ENCODE measurements around the gene ZBED2. TPM values are rescaled to one million over a fixed set of nuclear protein-coding genes. Genes with fewer than 3 reads are reported as not detected.
A peak's percentile ranks its signal among the peaks of the same experiment; 100 is the strongest.

The ZBED2 gene
- total RNA-seq, 2 experiments from 2014 or later = 394 to 397 TPM

DNA sequence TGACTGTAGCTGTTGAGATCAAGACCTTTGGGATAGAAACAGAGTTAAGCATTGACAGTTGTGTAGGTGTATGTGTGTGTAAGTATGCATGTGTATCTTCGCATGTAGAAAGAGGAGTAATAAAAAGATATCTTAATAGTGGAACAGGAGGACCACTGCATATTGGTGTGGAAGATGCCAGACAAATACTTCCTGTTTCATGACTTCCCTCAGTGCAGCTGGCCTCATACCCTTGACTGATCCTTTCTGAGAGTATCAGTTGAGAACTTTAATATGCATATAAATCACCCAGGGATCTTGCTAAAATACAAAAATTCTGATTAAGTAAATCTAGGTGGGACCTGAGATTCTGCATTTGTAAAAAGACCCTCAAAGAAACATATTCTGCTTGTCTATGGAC, 8.5 kb upstream of the ZBED2 start:
- peaks cover 82% of the 10 kb centered on the region for H3K4me1 Mint-ChIP-seq (ENCODE audit: low read depth)
- H3K36me3 Mint-ChIP-seq (ENCODE audit: low read depth) = peaks cover 30% of the 10 kb centered on the region
- peak overlapping the region; percentile 27 for H3K4me3 Mint-ChIP-seq
- intact Hi-C loops (cut with micrococcal nuclease) = loop anchor here (1.0 to 2.0 kb wide), 3 partner anchors 7 to 895 kb away; partner anchors contain the start of gene BTLA
- CTCF ChIA-PET = interaction anchor here (1.2 to 3.0 kb wide), 4 partner anchors 14 to 26 kb away, joined by 3 to 23 read pairs (median 5); no protein-coding TSS in a partner anchor
- H3K27me3 Mint-ChIP-seq (ENCODE audit: low read depth) = no peaks in the 10 kb centered on the region
- no peak for DNase-seq
- H3K9me3 Mint-ChIP-seq = no peaks in the 10 kb centered on the region
- H3K27ac Mint-ChIP-seq = peak overlapping the region; percentile 97

- intact Hi-C loops (cut with micrococcal nuclease) = no loop called here
- Mint-ChIP-seq H3K9me3 (no peaks in the 10 kb centered on the region), H3K27me3 (ENCODE audit: low read depth) (no peaks in the 10 kb centered on the region), H3K4me3 (no peak overlapping the region), H3K36me3 (ENCODE audit: low read depth) (peaks cover 28% of the 10 kb centered on the region), H3K27ac (peak overlapping the region; percentile 97), H3K4me1 (ENCODE audit: low read depth) (peaks cover 86% of the 10 kb centered on the region)
- no peak for DNase-seq
- CTCF ChIA-PET = interaction anchor here (0.9 to 1.6 kb wide), 6 partner anchors 9 to 28 kb away, joined by 3 to 4 read pairs (median 3); no protein-coding TSS in a partner anchor
Observed at GRCh38 chr3:111601810-111602209, 6.7 kb upstream of the ZBED2 start.

DNA sequence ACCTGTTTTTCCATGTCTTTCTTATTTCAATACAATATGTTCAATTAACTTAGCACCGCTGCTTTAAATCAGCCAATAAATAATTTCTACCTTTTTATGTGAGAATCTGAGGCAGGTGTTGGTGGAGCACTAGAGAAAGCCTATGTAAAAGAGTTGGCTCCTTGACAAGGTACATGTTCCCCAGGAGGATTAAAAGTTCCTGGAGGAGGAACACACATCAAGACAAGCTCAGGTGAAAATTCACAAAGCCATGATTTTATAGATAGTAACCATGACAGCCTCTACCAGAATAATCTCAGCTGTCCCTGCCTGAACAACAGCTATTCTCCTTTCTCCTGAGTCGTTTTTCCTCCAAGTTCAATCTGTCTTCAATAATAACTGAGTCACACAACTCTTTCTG, 3.4 kb upstream of the ZBED2 start:
- Mint-ChIP-seq H3K4me1 (ENCODE audit: low read depth) (peaks cover 65% of the 10 kb centered on the region), H3K27ac (peak overlapping the region; percentile 98), H3K27me3 (ENCODE audit: low read depth) (no peaks in the 10 kb centered on the region), H3K36me3 (ENCODE audit: low read depth) (peaks cover 46% of the 10 kb centered on the region), H3K9me3 (no peaks in the 10 kb centered on the region), H3K4me3 (no peak overlapping the region)
- CTCF ChIA-PET = interaction anchor here (0.7 to 1.1 kb wide), 2 partner anchors 51 to 57 kb away, joined by 3 read pairs; partner anchors contain the start of gene CD96
- intact Hi-C loops (cut with micrococcal nuclease) = no loop called here
- no peak for DNase-seq

DNA sequence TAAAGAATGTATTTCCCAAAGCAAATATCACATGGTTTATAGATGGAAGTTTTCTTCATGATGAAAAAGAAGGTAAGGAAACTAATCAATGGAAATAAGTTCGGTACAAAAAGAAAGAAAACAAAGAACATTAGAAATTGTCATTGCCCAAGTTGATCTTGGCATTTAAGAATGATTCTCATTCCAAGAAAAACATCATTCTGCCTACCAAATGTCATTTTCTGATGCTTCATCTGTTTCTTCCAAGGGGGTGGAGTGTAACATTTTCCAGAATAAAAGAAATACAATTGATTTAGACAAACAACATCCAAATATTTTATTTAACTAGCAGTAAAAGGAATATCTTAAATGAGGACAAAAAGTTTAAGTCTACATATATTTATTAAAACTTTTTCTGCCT, 3.0 kb upstream of the ZBED2 start:
- Mint-ChIP-seq H3K4me3 (peak overlapping the region; percentile 32), H3K36me3 (ENCODE audit: low read depth) (peaks cover 48% of the 10 kb centered on the region), H3K4me1 (ENCODE audit: low read depth) (peaks cover 60% of the 10 kb centered on the region), H3K27ac (peak overlapping the region; percentile 98), H3K9me3 (no peaks in the 10 kb centered on the region), H3K27me3 (ENCODE audit: low read depth) (no peaks in the 10 kb centered on the region)
- intact Hi-C loops (cut with micrococcal nuclease) = no loop called here
- no peak for DNase-seq
- CTCF ChIA-PET = interaction anchor here (0.7 to 11.4 kb wide), 3 partner anchors 20 to 56 kb away, joined by 3 to 88 read pairs (median 3); partner anchors contain the start of gene CD96

DNA sequence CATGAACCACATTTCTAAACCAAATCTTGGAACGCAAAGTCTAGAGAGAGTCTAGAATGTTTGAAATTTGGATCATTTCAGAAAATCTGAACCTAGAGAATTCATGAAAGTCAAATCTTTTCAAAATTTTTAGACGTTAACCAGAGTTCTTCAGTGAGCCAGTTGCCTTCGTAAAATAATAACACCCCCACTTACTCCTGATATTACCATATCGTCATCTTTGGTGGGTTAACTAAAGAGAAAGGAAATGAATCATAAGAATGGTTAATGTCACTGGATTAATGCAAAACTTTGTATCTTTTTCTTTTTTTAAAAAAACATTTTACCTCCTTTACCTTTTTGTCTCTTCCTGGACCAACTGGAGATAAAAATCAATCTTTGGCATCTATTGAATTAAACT, 1.2 kb upstream of the ZBED2 start:
- no peak for DNase-seq
- peak overlapping the region; percentile 98 for H3K27ac Mint-ChIP-seq
- H3K27me3 Mint-ChIP-seq (ENCODE audit: low read depth) = no peaks in the 10 kb centered on the region
- peaks cover 48% of the 10 kb centered on the region for H3K4me1 Mint-ChIP-seq (ENCODE audit: low read depth)
- intact Hi-C loops (cut with micrococcal nuclease) = loop anchor here (1.0 kb wide), 2 partner anchors 8 to 54 kb away; partner anchors contain the start of gene CD96
- H3K4me3 Mint-ChIP-seq = peak overlapping the region; percentile 94
- peaks cover 64% of the 10 kb centered on the region for H3K36me3 Mint-ChIP-seq (ENCODE audit: low read depth)
- CTCF ChIA-PET = interaction anchor here (0.8 to 11.4 kb wide), 3 partner anchors 10 to 22 kb away, joined by 3 to 88 read pairs (median 25); no protein-coding TSS in a partner anchor
- H3K9me3 Mint-ChIP-seq = no peaks in the 10 kb centered on the region

DNA sequence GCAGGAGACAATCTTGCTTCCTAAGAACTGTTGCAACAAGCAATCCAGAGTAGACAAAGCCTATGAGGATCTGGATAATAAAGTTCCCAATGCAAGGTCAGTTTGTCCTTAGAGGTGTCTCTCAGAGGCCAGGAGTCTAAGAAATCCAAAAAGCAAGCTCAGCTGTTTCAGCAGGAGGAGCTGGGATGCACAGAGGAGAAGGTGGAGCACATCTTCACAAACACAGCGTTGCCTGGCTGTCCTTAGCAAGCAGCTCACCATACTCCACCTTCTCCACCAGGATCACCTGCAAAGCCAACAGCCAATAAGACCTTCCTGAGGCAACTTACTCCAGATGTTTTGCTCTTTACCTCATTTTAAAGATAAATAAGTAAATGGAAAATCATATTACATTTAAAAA, 365 bp downstream of the ZBED2 start:
- DNase-seq = peak; percentile 40
- Mint-ChIP-seq H3K36me3 (ENCODE audit: low read depth) (peaks cover 69% of the 10 kb centered on the region), H3K4me1 (ENCODE audit: low read depth) (peaks cover 49% of the 10 kb centered on the region), H3K4me3 (peak overlapping the region; percentile 94), H3K27me3 (ENCODE audit: low read depth) (no peaks in the 10 kb centered on the region), H3K27ac (peak overlapping the region; percentile 98), H3K9me3 (no peaks in the 10 kb centered on the region)
- intact Hi-C loops (cut with micrococcal nuclease) = loop anchor here (1.0 kb wide), 5 partner anchors 12 to 46 kb away; no protein-coding TSS in a partner anchor
- CTCF ChIA-PET = interaction anchor here (1.0 to 11.4 kb wide), 11 partner anchors 9 to 124 kb away, joined by 3 to 88 read pairs (median 3); no protein-coding TSS in a partner anchor

DNA sequence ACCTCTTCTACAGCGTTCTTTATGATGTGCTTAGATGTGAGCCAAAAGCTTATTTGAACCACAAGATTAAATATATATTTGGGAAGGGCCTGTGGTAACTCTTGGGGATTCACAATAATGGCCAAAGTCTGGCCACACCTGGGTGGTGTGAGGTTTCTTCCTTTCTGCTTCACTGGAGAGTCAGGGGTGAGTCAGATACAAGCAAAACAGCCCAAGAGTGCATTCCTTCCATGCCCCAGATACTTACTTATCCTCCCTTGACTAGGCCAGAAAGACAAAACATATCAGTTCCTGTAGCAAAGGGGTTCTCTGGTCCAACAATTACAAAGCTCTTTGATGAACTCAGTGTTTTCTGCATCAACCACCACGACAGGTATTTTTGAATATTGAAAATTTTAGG, 941 bp downstream of the ZBED2 start:
- CTCF ChIA-PET = interaction anchor here (1.0 to 11.4 kb wide), 10 partner anchors 16 to 124 kb away, joined by 3 to 88 read pairs (median 4); no protein-coding TSS in a partner anchor
- H3K4me1 Mint-ChIP-seq (ENCODE audit: low read depth) = peaks cover 52% of the 10 kb centered on the region
- H3K9me3 Mint-ChIP-seq = no peaks in the 10 kb centered on the region
- no peak for DNase-seq
- peak overlapping the region; percentile 98 for H3K27ac Mint-ChIP-seq
- H3K4me3 Mint-ChIP-seq = peak overlapping the region; percentile 94
- no peaks in the 10 kb centered on the region for H3K27me3 Mint-ChIP-seq (ENCODE audit: low read depth)
- H3K36me3 Mint-ChIP-seq (ENCODE audit: low read depth) = peaks cover 75% of the 10 kb centered on the region
- intact Hi-C loops (cut with micrococcal nuclease) = loop anchor here (1.0 kb wide), 1 partner anchor 12 kb away; no protein-coding TSS in a partner anchor

GRCh38 chr3:111593666-111594065, 1.5 kb downstream of the ZBED2 start:
- Mint-ChIP-seq H3K27me3 (ENCODE audit: low read depth) (no peaks in the 10 kb centered on the region), H3K4me1 (ENCODE audit: low read depth) (peaks cover 55% of the 10 kb centered on the region), H3K9me3 (no peaks in the 10 kb centered on the region), H3K36me3 (ENCODE audit: low read depth) (peaks cover 75% of the 10 kb centered on the region), H3K27ac (peak overlapping the region; percentile 98), H3K4me3 (peak overlapping the region; percentile 94)
- intact Hi-C loops (cut with micrococcal nuclease) = loop anchor here (1.0 kb wide), 1 partner anchor 11 kb away; no protein-coding TSS in a partner anchor
- CTCF ChIA-PET = interaction anchor here (1.0 to 11.4 kb wide), 9 partner anchors 11 to 77 kb away, joined by 3 to 88 read pairs (median 4); no protein-coding TSS in a partner anchor
- DNase-seq = no peak

DNA sequence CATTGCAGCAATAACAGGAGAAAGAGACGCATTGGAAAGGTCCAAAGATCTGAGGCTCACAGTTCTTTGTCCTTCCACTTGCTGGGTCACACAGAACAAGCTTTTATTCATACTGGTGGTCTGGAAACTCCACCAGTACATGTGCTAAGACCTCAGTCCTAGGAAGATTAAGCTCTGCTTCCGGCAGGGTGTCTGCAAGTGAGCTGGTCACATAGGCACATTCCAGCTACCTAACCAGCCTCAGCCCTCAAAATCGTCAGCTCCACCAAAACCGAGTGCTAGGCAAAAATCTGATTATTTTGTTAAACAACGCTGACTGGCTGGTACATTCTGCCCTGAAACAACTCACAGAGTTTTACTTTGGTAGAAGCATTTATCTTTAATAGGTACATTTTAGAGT, 2.2 kb downstream of the ZBED2 start:
- intact Hi-C loops (cut with micrococcal nuclease) = no loop called here
- Mint-ChIP-seq H3K4me3 (peak overlapping the region; percentile 94), H3K27me3 (ENCODE audit: low read depth) (no peaks in the 10 kb centered on the region), H3K4me1 (ENCODE audit: low read depth) (peaks cover 53% of the 10 kb centered on the region), H3K9me3 (no peaks in the 10 kb centered on the region), H3K36me3 (ENCODE audit: low read depth) (peaks cover 74% of the 10 kb centered on the region), H3K27ac (peak overlapping the region; percentile 98)
- CTCF ChIA-PET = interaction anchor here (1.2 to 11.4 kb wide), 7 partner anchors 12 to 76 kb away, joined by 3 to 88 read pairs (median 5); no protein-coding TSS in a partner anchor
- DNase-seq = no peak

GRCh38 chr3:111592143-111592542, 3.0 kb downstream of the ZBED2 start:
- H3K9me3 Mint-ChIP-seq = no peaks in the 10 kb centered on the region
- peak overlapping the region; percentile 94 for H3K4me3 Mint-ChIP-seq
- intact Hi-C loops (cut with micrococcal nuclease) = no loop called here

GRCh38 chr3:111591555-111591954, 3.6 kb downstream of the ZBED2 start:
- CTCF ChIA-PET = interaction anchor here (1.2 to 11.4 kb wide), 4 partner anchors 13 to 47 kb away, joined by 3 to 88 read pairs (median 9); no protein-coding TSS in a partner anchor

More at GRCh38 chr3:111592143-111592542, 3.0 kb downstream of the ZBED2 start:
- H3K4me1 Mint-ChIP-seq (ENCODE audit: low read depth) = peaks cover 53% of the 10 kb centered on the region
- H3K27me3 Mint-ChIP-seq (ENCODE audit: low read depth) = no peaks in the 10 kb centered on the region
- DNase-seq = no peak
- CTCF ChIA-PET = interaction anchor here (1.5 to 11.4 kb wide), 4 partner anchors 13 to 41 kb away, joined by 4 to 88 read pairs (median 9); no protein-coding TSS in a partner anchor
- peaks cover 80% of the 10 kb centered on the region for H3K36me3 Mint-ChIP-seq (ENCODE audit: low read depth)
- peak overlapping the region; percentile 98 for H3K27ac Mint-ChIP-seq

DNA sequence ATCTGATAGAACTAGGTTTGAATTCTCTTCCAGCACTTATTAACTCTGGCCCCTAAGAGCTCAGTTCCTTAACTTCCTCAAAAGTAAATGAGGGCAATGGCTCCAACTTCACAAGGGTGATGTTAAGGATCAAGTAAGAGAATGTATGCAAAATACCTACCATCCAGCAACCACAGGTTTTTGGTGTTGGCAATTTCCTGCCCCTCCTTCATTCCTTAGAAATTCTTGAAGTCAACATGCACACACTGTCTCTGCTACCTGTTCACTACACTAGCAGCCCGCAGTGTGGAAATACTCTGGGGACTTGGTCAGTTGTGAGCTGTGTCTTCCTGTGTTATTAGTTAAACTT, 5.0 kb downstream of the ZBED2 start:
- Mint-ChIP-seq H3K4me3 (peak overlapping the region; percentile 94), H3K9me3 (peaks cover 7% of the 10 kb centered on the region)

More at GRCh38 chr3:111591555-111591954, 3.6 kb downstream of the ZBED2 start:
- intact Hi-C loops (cut with micrococcal nuclease) = no loop called here
- peaks cover 53% of the 10 kb centered on the region for H3K4me1 Mint-ChIP-seq (ENCODE audit: low read depth)
- H3K27me3 Mint-ChIP-seq (ENCODE audit: low read depth) = no peaks in the 10 kb centered on the region
- H3K27ac Mint-ChIP-seq = peak overlapping the region; percentile 98
- H3K9me3 Mint-ChIP-seq = peaks cover 3% of the 10 kb centered on the region
- H3K4me3 Mint-ChIP-seq = peak overlapping the region; percentile 94
- H3K36me3 Mint-ChIP-seq (ENCODE audit: low read depth) = peaks cover 86% of the 10 kb centered on the region
- no peak for DNase-seq

More for the DNA sequence above, 5.0 kb downstream of the ZBED2 start:
- H3K27me3 Mint-ChIP-seq (ENCODE audit: low read depth) = no peaks in the 10 kb centered on the region
- intact Hi-C loops (cut with micrococcal nuclease) = no loop called here
- peaks cover 56% of the 10 kb centered on the region for H3K4me1 Mint-ChIP-seq (ENCODE audit: low read depth)
- CTCF ChIA-PET = interaction anchor here (1.0 to 11.4 kb wide), 8 partner anchors 10 to 77 kb away, joined by 3 to 88 read pairs (median 7); partner anchors contain the start of gene CD96
- peak overlapping the region; percentile 98 for H3K27ac Mint-ChIP-seq
- no peak for DNase-seq
- H3K36me3 Mint-ChIP-seq (ENCODE audit: low read depth) = peaks cover 84% of the 10 kb centered on the region

All from activated naive CD4-positive, alpha-beta T cell treated with anti-CD3 and anti-CD28 coated beads for 36 hours (primary cell).